HepG2 (cell line): ENCODE measurements around the gene UBAC2. TPM values are rescaled to one million over a fixed set of nuclear protein-coding genes. Genes with fewer than 3 reads are reported as not detected.

Source experiments
- ASH2L ChIP-seq: fragments of 300-600, 200-600 bp; sonication (generic); IDR thresholded peaks from 2 replicates; pipeline ENCODE4 v1.7.0; 2017; ENCODE audit warnings: low read depth, mild to moderate bottlenecking, moderate library complexity, mixed read lengths, low read length; ENCODE audit not compliant: insufficient read length
- KDM2A ChIP-seq: sonication (generic); formaldehyde crosslinking; IDR thresholded peaks from 2 replicates; pipeline ENCODE4 v1.4.0; 2020; ENCODE audit warnings: low read depth, missing genetic modification reagents, borderline replicate concordance
- KMT2B ChIP-seq: IDR thresholded peaks from 2 replicates; pipeline ENCODE4 v1.6.1; 2016; ENCODE audit warnings: missing genetic modification reagents, missing compliant biosample characterization
- MXI1 ChIP-seq: IDR thresholded peaks from 3 replicates; pipeline ENCODE4 v1.6.1; 2012; ENCODE audit warnings: low read depth, low read length, inconsistent platforms, borderline replicate concordance
- POLR2G ChIP-seq: fragments of 200-400 bp; formaldehyde crosslinking; IDR thresholded peaks from 2 replicates; pipeline ENCODE4 v1.6.1; 2018; ENCODE audit warnings: mild to moderate bottlenecking, low read depth, low read length, moderate library complexity
- RFXANK ChIP-seq: IDR thresholded peaks from 2 replicates; pipeline ENCODE4 v1.6.1; 2016
- XRCC5 ChIP-seq: fragments of 200-400 bp; formaldehyde crosslinking; optimal IDR thresholded peaks from 2 replicates; pipeline ENCODE3; 2017; ENCODE audit warnings: mild to moderate bottlenecking, low read length
- ZKSCAN1 ChIP-seq: fragments of 150-350 bp; IDR thresholded peaks from 2 replicates; pipeline ENCODE4 v1.6.1; 2014; ENCODE audit warnings: low read length
- ZNF121 ChIP-seq: sonication (generic); formaldehyde crosslinking; IDR thresholded peaks from 2 replicates; pipeline ENCODE4 v1.5.0; 2020; ENCODE audit warnings: mild to moderate bottlenecking, missing genetic modification reagents
- ZNF570 ChIP-seq: sonication (generic); formaldehyde crosslinking; IDR thresholded peaks from 2 replicates; pipeline ENCODE4 v1.4.0; 2020; ENCODE audit warnings: mild to moderate bottlenecking, missing genetic modification reagents, borderline replicate concordance
- ZNF644 ChIP-seq: IDR thresholded peaks from 2 replicates; pipeline ENCODE4 v1.6.1; 2016; ENCODE audit warnings: low read depth
- ZNF678 ChIP-seq: sonication (generic); formaldehyde crosslinking; IDR thresholded peaks from 2 replicates; pipeline ENCODE4 v1.4.0; 2020; ENCODE audit warnings: mild to moderate bottlenecking, missing genetic modification reagents
- ZNF713 ChIP-seq: sonication (generic); formaldehyde crosslinking; IDR thresholded peaks from 2 replicates; pipeline ENCODE4 v1.4.0; 2020; ENCODE audit warnings: mild to moderate bottlenecking, missing genetic modification reagents
- polyA plus RNA-seq, 8 experiments: library from polyadenylated mRNA; depleted of rRNA in 3 of 8; stranded (reverse) in 7 of 8; unstranded in 1 of 8; fragments of >200 nt; fragmentation: Illumina TruSeq in 4 of 8; extraction: Trizol in 4 of 8; gene quantifications; 2 replicates each; pipeline versions ENCODE4 v1.2.1 to v1.2.3, GENCODE V29; 2011 to 2016; ENCODE audit warnings: low read depth in 4 of 8, missing spikeins in 1 of 8, mixed read lengths in 1 of 8; ENCODE audit not compliant: insufficient read depth in 1 of 8
- total RNA-seq, 5 experiments: library from RNA; depleted of rRNA; stranded (reverse); fragments of >200 nt; fragmentation: Illumina TruSeq; extraction: Trizol; gene quantifications; 2 replicates each; pipeline ENCODE4 v1.2.3, GENCODE V29; 2016; ENCODE audit warnings: low read depth in 1 of 5
- TF ChIP-seq, protein P1 (sequence below): sonication (generic); formaldehyde crosslinking; IDR thresholded peaks from 2 replicates; pipeline ENCODE4 v1.5.0; 2020; ENCODE audit warnings: missing genetic modification reagents, mild to moderate bottlenecking, borderline replicate concordance
- TF ChIP-seq, protein P2 (sequence below): sonication (generic); formaldehyde crosslinking; IDR thresholded peaks from 2 replicates; pipeline ENCODE4 v1.4.0; 2020; ENCODE audit warnings: missing genetic modification reagents
- TF ChIP-seq, protein P3 (sequence below): sonication (generic); formaldehyde crosslinking; IDR thresholded peaks from 2 replicates; pipeline ENCODE4 v1.9.0; 2021; ENCODE audit warnings: missing genetic modification reagents, mild to moderate bottlenecking, borderline replicate concordance
- TF ChIP-seq, protein P4 (sequence below): sonication (generic); formaldehyde crosslinking; IDR thresholded peaks from 2 replicates; pipeline ENCODE4 v1.4.0; 2020; ENCODE audit warnings: missing genetic modification reagents, borderline replicate concordance
- TF ChIP-seq, protein P5 (sequence below): sonication (generic); formaldehyde crosslinking; IDR thresholded peaks from 2 replicates; pipeline ENCODE4 v1.9.0; 2021; ENCODE audit warnings: missing genetic modification reagents, mild to moderate bottlenecking, borderline replicate concordance

The UBAC2 gene
- total and polyA plus RNA-seq, 2 of the 13 experiments (the other 11 are each of a cell fraction or from before 2014, with no cell fraction given) = 61.3 to 80.8 TPM

DNA sequence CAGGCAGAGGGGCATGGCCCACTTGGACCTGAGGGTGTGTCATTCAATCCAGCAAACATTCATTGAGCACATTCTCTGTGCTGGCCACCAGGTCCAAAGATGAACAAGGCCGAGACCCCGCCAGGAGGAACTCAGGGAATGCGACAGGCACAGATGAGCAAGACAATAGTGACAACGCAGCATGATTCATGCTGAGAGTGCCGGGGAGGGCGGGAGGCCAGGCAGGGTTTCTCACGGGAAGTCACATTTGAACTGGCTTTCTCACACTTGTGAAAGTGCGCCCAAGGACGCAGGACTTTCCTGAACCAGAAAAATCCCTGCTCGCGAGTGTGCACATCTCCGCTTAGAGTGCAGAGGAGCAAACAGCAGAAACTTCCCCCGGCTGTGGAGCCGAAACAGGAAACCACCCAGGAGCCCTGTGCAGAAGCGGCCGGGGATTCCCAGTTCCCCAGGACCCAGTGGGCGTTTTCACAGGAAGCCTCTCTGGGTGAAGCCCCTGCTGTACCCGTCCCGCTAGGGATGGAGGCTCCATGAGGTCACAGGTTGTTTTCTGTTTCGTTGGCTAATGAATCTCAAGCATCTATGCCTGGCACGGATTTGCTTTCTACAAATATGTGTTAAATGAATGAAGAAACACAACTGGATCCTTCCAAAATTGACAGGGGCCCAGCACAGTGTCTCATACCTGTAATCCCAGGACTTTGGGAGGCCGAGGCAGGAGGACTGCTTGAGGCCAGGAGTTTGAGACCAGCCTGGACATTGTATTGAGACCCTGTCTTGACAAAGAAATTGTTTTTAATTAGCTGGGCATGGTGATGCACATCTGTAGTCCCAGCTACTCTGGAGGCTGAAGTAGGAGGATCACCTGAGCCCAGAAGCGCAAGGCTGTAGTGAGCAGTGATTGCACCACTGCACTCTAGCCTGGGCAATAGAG is 232.2 kb downstream of the UBAC2 start (continued):
- TF ChIP-seq XRCC5 (peak; percentile 47), ASH2L (no peak), MXI1 (peak; percentile 27; the same call in 1 of the 3 replicates), RFXANK (CRISPR knock-in tag) (no peak), ZNF121 (CRISPR knock-in tag) (no peak; the same call in 1 of the 2 replicates), ZNF644 (CRISPR knock-in tag) (peak; percentile 71), KDM2A (CRISPR knock-in tag) (0 out of 2 replicates have a peak, but pooled peaks have one; percentile 13), ZNF570 (no peak), POLR2G (no peak), ZKSCAN1 (no peak), ZNF678 (CRISPR knock-in tag) (no peak), KMT2B (CRISPR knock-in tag) (no peak), ZNF713 (CRISPR knock-in tag) (no peak)
- TF ChIP-seq, protein P1, sequence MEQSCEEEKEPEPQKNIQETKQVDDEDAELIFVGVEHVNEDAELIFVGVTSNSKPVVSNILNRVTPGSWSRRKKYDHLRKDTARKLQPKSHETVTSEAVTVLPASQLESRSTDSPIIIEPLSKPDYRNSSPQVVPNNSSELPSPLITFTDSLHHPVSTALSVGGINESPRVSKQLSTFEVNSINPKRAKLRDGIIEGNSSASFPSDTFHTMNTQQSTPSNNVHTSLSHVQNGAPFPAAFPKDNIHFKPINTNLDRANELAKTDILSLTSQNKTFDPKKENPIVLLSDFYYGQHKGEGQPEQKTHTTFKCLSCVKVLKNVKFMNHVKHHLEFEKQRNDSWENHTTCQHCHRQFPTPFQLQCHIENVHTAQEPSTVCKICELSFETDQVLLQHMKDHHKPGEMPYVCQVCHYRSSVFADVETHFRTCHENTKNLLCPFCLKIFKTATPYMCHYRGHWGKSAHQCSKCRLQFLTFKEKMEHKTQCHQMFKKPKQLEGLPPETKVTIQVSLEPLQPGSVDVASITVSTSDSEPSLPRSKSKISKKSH (CRISPR knock-in tag) = no peak; the same call in 1 of the 2 replicates
- TF ChIP-seq, protein P2, sequence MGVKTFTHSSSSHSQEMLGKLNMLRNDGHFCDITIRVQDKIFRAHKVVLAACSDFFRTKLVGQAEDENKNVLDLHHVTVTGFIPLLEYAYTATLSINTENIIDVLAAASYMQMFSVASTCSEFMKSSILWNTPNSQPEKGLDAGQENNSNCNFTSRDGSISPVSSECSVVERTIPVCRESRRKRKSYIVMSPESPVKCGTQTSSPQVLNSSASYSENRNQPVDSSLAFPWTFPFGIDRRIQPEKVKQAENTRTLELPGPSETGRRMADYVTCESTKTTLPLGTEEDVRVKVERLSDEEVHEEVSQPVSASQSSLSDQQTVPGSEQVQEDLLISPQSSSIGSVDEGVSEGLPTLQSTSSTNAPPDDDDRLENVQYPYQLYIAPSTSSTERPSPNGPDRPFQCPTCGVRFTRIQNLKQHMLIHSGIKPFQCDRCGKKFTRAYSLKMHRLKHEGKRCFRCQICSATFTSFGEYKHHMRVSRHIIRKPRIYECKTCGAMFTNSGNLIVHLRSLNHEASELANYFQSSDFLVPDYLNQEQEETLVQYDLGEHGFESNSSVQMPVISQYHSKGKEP (CRISPR knock-in tag) = no peak
- TF ChIP-seq, protein P3, sequence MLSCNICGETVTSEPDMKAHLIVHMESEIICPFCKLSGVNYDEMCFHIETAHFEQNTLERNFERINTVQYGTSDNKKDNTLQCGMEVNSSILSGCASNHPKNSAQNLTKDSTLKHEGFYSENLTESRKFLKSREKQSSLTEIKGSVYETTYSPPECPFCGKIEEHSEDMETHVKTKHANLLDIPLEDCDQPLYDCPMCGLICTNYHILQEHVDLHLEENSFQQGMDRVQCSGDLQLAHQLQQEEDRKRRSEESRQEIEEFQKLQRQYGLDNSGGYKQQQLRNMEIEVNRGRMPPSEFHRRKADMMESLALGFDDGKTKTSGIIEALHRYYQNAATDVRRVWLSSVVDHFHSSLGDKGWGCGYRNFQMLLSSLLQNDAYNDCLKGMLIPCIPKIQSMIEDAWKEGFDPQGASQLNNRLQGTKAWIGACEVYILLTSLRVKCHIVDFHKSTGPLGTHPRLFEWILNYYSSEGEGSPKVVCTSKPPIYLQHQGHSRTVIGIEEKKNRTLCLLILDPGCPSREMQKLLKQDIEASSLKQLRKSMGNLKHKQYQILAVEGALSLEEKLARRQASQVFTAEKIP (CRISPR knock-in tag) = no peak
- TF ChIP-seq, protein P4, sequence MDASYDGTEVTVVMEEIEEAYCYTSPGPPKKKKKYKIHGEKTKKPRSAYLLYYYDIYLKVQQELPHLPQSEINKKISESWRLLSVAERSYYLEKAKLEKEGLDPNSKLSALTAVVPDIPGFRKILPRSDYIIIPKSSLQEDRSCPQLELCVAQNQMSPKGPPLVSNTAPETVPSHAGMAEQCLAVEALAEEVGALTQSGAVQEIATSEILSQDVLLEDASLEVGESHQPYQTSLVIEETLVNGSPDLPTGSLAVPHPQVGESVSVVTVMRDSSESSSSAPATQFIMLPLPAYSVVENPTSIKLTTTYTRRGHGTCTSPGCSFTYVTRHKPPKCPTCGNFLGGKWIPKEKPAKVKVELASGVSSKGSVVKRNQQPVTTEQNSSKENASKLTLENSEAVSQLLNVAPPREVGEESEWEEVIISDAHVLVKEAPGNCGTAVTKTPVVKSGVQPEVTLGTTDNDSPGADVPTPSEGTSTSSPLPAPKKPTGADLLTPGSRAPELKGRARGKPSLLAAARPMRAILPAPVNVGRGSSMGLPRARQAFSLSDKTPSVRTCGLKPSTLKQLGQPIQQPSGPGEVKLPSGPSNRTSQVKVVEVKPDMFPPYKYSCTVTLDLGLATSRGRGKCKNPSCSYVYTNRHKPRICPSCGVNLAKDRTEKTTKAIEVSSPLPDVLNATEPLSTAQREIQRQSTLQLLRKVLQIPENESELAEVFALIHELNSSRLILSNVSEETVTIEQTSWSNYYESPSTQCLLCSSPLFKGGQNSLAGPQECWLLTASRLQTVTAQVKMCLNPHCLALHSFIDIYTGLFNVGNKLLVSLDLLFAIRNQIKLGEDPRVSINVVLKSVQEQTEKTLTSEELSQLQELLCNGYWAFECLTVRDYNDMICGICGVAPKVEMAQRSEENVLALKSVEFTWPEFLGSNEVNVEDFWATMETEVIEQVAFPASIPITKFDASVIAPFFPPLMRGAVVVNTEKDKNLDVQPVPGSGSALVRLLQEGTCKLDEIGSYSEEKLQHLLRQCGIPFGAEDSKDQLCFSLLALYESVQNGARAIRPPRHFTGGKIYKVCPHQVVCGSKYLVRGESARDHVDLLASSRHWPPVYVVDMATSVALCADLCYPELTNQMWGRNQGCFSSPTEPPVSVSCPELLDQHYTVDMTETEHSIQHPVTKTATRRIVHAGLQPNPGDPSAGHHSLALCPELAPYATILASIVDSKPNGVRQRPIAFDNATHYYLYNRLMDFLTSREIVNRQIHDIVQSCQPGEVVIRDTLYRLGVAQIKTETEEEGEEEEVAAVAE (CRISPR knock-in tag) = no peak
- TF ChIP-seq, protein P5, sequence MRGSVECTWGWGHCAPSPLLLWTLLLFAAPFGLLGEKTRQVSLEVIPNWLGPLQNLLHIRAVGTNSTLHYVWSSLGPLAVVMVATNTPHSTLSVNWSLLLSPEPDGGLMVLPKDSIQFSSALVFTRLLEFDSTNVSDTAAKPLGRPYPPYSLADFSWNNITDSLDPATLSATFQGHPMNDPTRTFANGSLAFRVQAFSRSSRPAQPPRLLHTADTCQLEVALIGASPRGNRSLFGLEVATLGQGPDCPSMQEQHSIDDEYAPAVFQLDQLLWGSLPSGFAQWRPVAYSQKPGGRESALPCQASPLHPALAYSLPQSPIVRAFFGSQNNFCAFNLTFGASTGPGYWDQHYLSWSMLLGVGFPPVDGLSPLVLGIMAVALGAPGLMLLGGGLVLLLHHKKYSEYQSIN (CRISPR knock-in tag) = no peak
